BE2C (cell line): ENCODE measurements around the gene MMP23B.

Source experiments
- DNase-seq: peaks from one replicate; pipeline ENCODE4 v3.0.0-alpha.2; 2020
- H3K27me3 ChIP-seq: fragments of 250-450 bp; sonication (Bioruptor Pico); 2 replicates; pipeline ENCODE4 v1.5.1; 2020; ENCODE audit warnings: mild to moderate bottlenecking
- H3K36me3 ChIP-seq: fragments of 250-450 bp; sonication (Bioruptor Pico); 2 replicates; pipeline ENCODE4 v1.5.1; 2020; ENCODE audit warnings: mild to moderate bottlenecking
- H3K4me1 ChIP-seq: fragments of 250-450 bp; sonication (Bioruptor Pico); 2 replicates; pipeline ENCODE4 v1.5.1; 2020
- H3K4me3 ChIP-seq: 2 replicates; pipeline ENCODE4 v1.5.1; 2011; ENCODE audit warnings: low read depth, low read length
- H3K9me3 ChIP-seq: fragments of 250-450 bp; sonication (Bioruptor Pico); 2 replicates; pipeline ENCODE4 v1.5.1; 2020
- CTCF ChIP-seq: IDR thresholded peaks from 2 replicates; pipeline ENCODE4 v1.5.1; 2012; ENCODE audit warnings: mild to moderate bottlenecking, low read depth, low read length

Gene MMP23B

GRCh38 chr1:1599030-1599934, 32.7 kb upstream of the MMP23B start:
- peak; percentile 68 for DNase-seq
- no peaks in the 10 kb centered on the region for H3K9me3 ChIP-seq
- no peak overlapping the region for H3K4me3 ChIP-seq
- no peak for TF ChIP-seq CTCF
- H3K36me3 ChIP-seq = no peaks in the 10 kb centered on the region
- peaks cover 4% of the 10 kb centered on the region for H3K27me3 ChIP-seq
- peaks cover 20% of the 10 kb centered on the region for H3K4me1 ChIP-seq

GRCh38 chr1:1599935-1600860, 31.8 kb upstream of the MMP23B start, which contains the start of gene FNDC10:
Gene FNDC10 (minus strand): TSS chr1:1600135. CDS start chr1:1600015, 120 bp downstream.
- Histone ChIP-seq H3K36me3 (no peaks in the 10 kb centered on the region), H3K4me3 (peak within 1 kb of the TSS; percentile 36), H3K27me3 (peaks cover 4% of the 10 kb centered on the region), H3K9me3 (no peaks in the 10 kb centered on the region), H3K4me1 (peaks cover 20% of the 10 kb centered on the region)
- TF ChIP-seq CTCF = no peak
- no peak for DNase-seq

GRCh38 chr1:1600861-1601563, 31.0 kb upstream of the MMP23B start:
- DNase-seq = no peak
- TF ChIP-seq CTCF = no peak
- Histone ChIP-seq H3K9me3 (no peaks in the 10 kb centered on the region), H3K4me3 (no peak overlapping the region), H3K36me3 (no peaks in the 10 kb centered on the region), H3K27me3 (peaks cover 4% of the 10 kb centered on the region), H3K4me1 (peaks cover 20% of the 10 kb centered on the region)

GRCh38 chr1:1601564-1602303, 30.2 kb upstream of the MMP23B start:
- Histone ChIP-seq H3K27me3 (peaks cover 4% of the 10 kb centered on the region), H3K9me3 (no peaks in the 10 kb centered on the region), H3K36me3 (no peaks in the 10 kb centered on the region), H3K4me3 (no peak overlapping the region), H3K4me1 (peaks cover 20% of the 10 kb centered on the region)
- no peak for TF ChIP-seq CTCF
- no peak for DNase-seq

- H3K4me1 ChIP-seq = peaks cover 16% of the 10 kb centered on the region
- no peak for DNase-seq
These were observed 29.5 kb upstream of the MMP23B start for GRCh38 chr1:1602304-1602967.

More at GRCh38 chr1:1602304-1602967, 29.5 kb upstream of the MMP23B start:
- H3K27me3 ChIP-seq = peaks cover 4% of the 10 kb centered on the region
- no peaks in the 10 kb centered on the region for H3K36me3 ChIP-seq
- TF ChIP-seq CTCF = no peak
- H3K9me3 ChIP-seq = no peaks in the 10 kb centered on the region
- no peak overlapping the region for H3K4me3 ChIP-seq
